Measurements from ENCODE around the gene CYRIA.

DNA sequence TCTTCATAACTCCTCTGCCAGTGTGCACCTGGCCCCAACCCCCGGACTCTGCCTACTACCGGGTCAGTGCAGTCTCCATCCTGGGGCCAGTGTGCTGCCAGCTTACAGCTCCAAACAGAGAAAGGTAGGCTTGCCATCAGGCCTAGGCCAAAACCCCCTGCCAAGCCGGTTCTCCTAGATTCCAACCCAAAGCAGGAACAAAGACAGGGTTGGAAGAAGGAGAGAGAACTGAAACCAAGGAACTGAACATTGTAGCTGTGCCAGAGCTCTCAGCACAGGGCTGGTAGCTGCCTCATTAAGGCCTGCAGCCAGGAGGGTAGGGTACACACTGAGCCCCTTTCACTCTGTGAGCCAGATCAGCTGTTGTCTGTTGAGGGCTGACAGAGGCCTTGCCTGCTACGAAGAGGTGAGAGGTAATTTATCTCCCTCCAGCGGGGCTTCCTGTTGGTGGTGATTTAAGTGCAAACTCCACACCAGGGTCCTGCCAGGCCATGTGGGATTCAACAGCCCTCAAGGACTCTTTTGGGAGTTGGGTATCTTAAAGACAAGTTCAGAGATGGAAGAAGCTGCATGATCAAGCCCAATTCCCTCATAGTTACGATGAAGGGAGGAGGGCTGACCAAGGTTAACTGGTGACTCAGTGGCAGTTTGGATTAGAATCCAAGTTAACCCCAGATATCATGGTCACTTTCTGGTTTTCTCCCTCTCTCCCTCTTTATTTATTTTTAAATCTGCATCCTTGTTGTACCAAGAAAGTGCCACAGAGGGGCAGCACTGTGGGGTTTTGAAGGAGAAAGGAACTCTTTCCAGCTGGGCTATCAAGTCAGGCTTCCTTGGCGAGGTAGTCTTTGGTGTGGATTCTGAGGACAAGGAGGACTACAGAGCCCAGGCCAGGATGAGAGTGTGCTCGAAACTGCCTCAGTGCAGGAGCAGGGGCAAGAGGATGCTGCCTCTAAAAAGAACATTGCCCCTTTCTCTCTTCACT, 48.1 kb downstream of the CYRIA start:
- no peak for TF ChIP-seq CREB1 (IDR thresholded peaks at IDR 0.05; ENCODE audit: low read depth)
- TF ChIP-seq TAF1 (IDR thresholded peaks at IDR 0.05; ENCODE audit: low read depth) = no peak
- TF ChIP-seq FOXM1 (IDR thresholded peaks at IDR 0.05; ENCODE audit: borderline replicate concordance, low read depth) = no peak
